ENCODE results near the gene CHST9.
"Not testable (repeated sequence)": the region's sequence is repeated elsewhere in the genome, so short reads cannot be mapped to it uniquely, and the experiment has no call there.

CHST9 gene

GRCh38 chr18:26993568-26993967 is 191.5 kb downstream of the CHST9 start:
- no peak for DNase-seq

DNA sequence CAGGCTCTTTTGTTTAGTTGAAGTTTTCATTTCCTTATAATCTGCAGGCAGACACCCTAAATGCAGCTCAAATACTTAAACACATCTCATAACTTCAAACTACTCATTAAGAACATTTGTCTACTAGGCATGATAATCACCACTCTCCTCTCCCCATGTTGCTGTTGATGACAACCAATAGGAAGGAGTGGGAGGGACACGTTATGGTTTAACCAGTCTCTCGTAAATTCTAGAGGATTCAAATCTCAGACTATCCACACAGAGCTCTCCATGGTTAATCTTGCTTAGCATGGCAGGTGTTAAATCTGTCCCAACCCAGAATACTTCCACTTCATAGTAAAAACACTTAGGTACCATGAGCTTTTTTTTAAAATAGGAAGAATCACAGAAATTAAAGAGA is 192.2 kb downstream of the CHST9 start:
- no peak for DNase-seq

GRCh38 chr18:26989842-26990241 is 195.3 kb downstream of the CHST9 start:
- DNase-seq = no peak

DNA sequence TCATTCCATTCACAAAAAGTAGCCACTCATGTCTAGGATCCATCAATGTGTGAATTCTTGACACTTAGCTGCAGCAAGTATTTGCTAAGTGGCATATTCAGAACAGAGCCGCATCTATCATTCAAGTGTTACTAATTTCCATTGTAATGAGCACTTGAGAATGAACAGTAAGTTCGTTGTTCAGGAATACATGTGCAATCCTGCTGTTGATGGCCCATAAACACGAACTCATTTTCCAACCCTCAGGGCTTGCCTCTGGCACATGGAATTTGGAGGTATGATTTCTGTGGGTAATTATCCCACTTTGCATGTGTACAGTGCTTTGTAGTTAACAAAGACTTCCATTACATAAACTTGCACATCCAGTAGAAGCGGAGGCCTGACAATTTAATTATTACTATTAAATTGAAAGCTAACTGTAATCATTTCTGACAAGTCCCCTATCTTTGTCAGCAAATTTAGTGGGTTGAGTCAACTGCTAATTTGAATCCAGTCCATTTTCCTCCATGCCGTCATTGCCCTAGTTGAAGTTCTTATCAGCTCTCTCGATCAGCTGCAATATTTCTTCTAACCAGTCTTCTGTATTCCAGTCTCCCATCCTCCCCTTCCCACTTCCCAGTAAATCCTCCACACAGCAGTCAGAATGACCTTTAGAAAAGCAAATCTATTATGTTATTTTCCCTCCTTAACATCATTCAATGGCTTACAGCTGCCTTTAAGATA is 203.6 kb downstream of the CHST9 start:
- no peak for DNase-seq

GRCh38 chr18:26978812-26979341 is 206.2 kb downstream of the CHST9 start:
- no peak for DNase-seq

DNA sequence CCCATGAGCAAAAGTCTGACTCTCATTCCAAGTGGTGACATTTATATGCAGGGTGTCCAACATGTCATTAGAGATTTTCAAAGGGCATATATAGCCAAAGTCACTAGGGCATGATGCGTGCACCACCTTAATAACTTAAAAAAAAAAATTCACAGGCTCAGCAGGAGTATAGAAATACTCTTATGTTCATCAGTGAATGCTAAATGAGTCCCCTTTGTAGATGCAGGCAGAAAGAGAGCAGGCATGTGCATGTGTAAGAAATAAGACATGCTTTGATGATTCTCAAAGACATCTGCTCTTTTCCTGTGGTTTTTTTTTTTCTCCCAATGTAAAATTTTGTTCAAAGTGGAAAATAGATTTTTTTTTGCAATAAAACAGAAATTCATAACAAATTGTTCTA is 207.3 kb downstream of the CHST9 start:
- DNase-seq = no peak

DNA sequence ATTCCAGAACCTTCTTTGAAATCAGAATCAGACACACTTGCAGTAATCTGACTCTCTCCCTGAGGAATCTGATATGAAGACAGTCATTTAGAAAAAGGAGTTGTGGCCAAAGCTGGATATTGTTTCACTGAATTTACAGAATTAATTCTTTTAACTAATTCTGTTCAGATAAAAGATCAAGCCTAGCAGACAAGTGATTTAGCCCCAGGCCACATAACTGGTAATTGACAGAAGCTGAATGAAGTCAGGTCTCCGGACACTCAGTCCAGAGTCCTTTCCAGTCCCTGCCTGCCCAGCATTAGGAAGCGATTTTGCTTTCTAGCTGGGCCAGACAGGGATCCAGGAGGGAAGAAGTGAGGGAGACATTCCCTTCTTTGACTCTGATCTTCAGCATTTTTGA is 208.9 kb downstream of the CHST9 start:
- no peak for DNase-seq

DNA sequence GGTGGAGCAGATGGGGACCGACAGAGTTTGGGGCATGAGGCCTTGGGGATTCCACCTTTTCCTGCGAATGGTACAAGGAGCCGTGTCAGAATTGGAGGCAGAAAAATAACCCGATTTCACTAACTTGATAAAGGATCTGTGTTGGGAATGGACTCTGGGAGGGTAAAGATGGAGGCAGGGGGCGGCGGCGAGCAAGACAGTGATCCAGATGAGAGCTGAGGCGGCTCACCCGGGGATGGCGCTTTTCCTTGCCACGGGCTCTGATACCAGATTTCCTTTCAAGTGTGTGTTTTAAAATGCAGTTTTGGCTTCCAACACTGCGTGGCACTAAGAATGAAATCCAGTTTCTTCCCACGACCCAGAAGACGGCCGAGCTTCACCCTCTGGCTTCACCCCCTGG is 212.6 kb downstream of the CHST9 start:
- not testable (repeated sequence) for DNase-seq

DNA sequence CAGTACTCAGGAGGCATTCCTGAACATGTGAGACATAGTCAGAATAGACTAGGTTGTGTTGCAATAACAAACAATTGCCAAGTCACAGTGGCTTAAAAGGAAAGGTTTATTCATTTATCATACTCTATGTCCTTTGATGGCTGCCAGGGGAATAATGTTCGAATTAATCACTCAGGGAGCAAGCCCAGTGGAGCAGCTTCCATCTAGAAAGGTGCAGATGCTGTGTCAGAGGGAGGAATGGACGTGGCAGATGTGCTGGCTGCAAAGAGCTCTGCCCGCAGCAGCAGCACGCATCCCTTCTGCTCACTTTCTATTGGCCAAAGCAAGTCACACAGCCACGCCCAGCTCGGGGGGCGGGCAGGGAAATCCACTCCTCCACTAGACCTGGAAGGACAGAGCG is 213.7 kb downstream of the CHST9 start:
- no peak for DNase-seq

DNA sequence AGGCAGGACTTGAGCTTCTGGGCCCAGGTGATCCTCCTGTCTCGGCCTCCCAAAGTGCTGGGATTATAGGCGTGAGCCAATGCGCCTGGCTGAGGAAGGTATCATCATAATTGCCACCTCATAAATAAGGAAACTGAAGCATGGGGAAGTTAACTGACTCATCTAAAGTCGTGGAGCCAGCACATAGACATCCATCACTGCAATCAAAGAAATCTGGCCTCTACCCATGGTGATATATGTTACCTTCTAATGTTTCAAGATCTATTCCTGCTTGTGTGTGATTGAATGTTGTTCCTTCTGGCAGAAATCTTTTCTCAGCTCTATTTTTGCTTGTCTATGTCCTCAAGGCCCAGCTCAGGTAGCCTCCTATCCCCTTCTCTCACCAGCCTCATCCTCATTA is 214.5 kb downstream of the CHST9 start:
- no peak for DNase-seq

GRCh38 chr18:26965206-26965605 is 219.9 kb downstream of the CHST9 start:
- no peak for DNase-seq

DNA sequence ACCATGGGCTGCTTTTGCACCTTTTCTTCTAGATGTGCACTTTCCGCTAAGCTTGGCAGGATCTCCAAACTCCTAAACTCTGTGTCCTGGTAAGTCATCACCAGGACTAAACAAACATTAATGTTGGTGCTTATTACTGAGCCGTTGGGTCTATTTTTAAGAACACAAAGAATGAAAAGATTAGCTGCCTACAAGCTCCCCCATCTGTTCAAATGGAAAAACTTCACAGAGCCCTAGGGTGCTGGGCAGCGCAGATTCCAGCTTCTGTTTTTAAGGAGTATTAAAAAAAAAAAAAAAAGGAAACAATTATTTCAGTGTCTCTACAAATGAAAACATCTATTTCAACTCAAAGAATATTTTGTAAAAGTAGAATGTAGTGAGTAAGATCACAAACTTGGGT is 221.8 kb downstream of the CHST9 start:
- DNase-seq = no peak

DNA sequence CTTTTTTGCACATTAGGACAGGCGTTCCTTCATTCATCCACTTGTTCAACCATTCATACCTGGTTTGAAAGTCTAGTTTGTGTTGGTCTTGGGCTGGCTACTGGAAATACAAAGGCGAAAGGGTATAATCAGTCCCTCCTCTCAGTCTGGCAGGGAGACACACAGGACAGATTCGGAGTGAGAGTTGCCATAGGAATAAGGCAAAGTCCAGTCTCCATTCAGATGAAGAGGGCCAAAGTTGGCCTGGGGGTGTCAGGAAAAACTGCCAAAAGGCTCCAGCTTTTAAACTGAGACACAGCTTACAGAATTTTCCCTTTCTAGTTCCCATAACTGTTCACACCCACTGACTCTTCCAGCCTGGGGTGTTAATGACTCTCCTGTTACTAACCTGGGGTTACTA is 223.3 kb downstream of the CHST9 start:
- DNase-seq = no peak

DNA sequence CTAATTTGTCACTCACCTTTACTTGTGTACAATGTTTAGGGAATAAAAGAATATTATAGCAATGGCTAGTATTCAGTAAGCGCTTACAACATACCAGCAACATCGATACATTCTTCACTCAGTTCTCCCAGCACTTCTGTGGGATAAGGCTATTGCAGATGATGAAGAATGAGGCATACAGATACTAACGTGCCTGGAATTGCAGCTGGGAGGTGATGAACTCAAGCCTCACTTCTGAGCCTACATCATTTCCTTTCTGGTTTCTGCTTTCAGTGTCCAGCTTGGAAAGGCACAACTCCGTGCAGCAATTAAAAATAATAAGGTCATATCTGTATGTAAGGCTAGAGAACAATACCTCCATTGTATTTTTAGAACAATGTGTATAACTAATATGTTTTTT is 224.2 kb downstream of the CHST9 start:
- no peak for DNase-seq

DNA sequence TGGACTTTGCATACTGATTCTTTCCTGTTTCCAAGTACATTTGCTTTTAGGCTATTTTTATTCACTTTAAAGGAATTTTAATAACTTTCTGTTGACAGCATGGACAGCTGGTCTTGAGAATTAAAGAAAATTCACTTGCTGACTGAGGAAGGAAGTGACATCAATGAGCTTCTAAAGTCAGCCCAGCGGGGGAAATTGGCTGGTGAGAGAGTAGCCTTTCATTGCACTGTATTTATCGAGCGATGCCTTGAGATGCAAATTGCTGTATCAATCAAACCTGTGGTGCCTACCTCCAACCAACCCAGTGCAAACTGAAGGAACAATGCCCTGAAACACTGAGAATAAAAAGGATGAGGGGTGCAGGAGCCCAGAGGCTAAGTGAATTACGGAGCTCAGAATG is 228.2 kb downstream of the CHST9 start:
- DNase-seq = no peak

- DNase-seq = no peak
Observed at GRCh38 chr18:26948703-26949102, 236.4 kb downstream of the CHST9 start.

GRCh38 chr18:26943906-26944305 is 241.2 kb downstream of the CHST9 start:
- no peak for DNase-seq

DNA sequence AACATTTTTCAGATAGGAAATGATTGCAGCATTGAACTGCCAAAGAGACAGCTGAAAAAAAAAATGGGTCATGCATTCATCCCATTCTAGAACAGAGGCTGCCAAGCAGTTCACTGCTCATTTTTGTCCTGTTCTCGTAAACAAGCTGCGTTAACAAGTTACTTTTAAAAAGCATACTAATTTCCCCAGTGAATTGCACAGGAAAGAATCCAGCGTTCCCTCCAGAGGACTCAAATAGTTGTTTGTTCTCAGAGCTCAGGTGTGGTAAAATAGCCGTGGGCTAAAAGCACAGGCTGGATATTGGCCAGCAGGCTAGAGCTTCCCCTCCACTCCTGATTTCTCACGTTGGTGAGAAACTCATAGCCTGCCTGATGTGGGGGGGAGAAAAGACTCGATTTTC is 243.5 kb downstream of the CHST9 start:
- no peak for DNase-seq

GRCh38 chr18:26940744-26941398 is 244.2 kb downstream of the CHST9 start:
- DNase-seq = no peak

- DNase-seq = no peak
Observed at GRCh38 chr18:26931659-26932058, 253.4 kb downstream of the CHST9 start.

GRCh38 chr18:26930630-26931029 is 254.5 kb downstream of the CHST9 start:
- no peak for DNase-seq

GRCh38 chr18:26928670-26929313 is 256.3 kb downstream of the CHST9 start:
- no peak for DNase-seq

- not testable (repeated sequence) for DNase-seq
Observed at GRCh38 chr18:26927822-26928221, 257.3 kb downstream of the CHST9 start.

GRCh38 chr18:26926066-26926675 is 258.9 kb downstream of the CHST9 start:
- no peak for DNase-seq

Measured in activated CD4-positive, alpha-beta T cell treated with anti-CD3 and anti-CD28 coated beads for 1 hour (primary cell).